ENCODE measurements around the gene UBE2J1.

The UBE2J1 gene

GRCh38 chr6:89290401-89291155 is 61.9 kb downstream of the UBE2J1 start:
- no peak for DNase-seq (ENCODE audit: low spot score)

- no peak for DNase-seq (ENCODE audit: low spot score)
Observed at GRCh38 chr6:89289710-89290109, 62.8 kb downstream of the UBE2J1 start.

- no peak for DNase-seq (ENCODE audit: low spot score)
Observed at GRCh38 chr6:89287351-89288028, 65.0 kb downstream of the UBE2J1 start.

- no peak for DNase-seq (ENCODE audit: low spot score)
Observed at GRCh38 chr6:89286516-89286915, 66.0 kb downstream of the UBE2J1 start.

- no peak for DNase-seq (ENCODE audit: low spot score)
Observed at GRCh38 chr6:89284963-89285735, 67.4 kb downstream of the UBE2J1 start.

GRCh38 chr6:89284081-89284480 is 68.4 kb downstream of the UBE2J1 start:
- DNase-seq (ENCODE audit: low spot score): no peak

GRCh38 chr6:89282749-89283148 is 69.8 kb downstream of the UBE2J1 start:
- no peak for DNase-seq (ENCODE audit: low spot score)

- DNase-seq (ENCODE audit: low spot score): peak; percentile 50
Observed at GRCh38 chr6:89281779-89282246, 70.7 kb downstream of the UBE2J1 start.

GRCh38 chr6:89278956-89279355 is 73.6 kb downstream of the UBE2J1 start:
- DNase-seq (ENCODE audit: low spot score): no peak
